Tibial nerve (tissue), 4 donors: Measurements from ENCODE around the gene MS4A2.
"Not testable (repeated sequence)": the region's sequence is repeated elsewhere in the genome, so short reads cannot be mapped to it uniquely, and the experiment has no call there.

Experiments used
- EP300 ChIP-seq, 2 donors: sonication (generic); formaldehyde crosslinking; IDR thresholded peaks; one replicate each; pipeline ENCODE4 v1.6.1; 2017; ENCODE audit warnings: antibody characterized with exemption in 2 of 2, mild to moderate bottlenecking in 1 of 2
- POLR2A ChIP-seq, 2 donors: fragments of 450-650 bp; IDR thresholded peaks; one replicate each; pipeline ENCODE4 v1.6.1; 2017; ENCODE audit warnings: antibody characterized with exemption in 2 of 2, mild to moderate bottlenecking in 2 of 2, moderate library complexity in 2 of 2
- TF ChIP-seq, protein P1 (sequence below), 5 experiments: fragments of 200-600 bp in 3 of 5; fragments of 450-650 bp in 2 of 5; sonication (generic) in 3 of 5; IDR thresholded peaks; one replicate each; pipeline ENCODE4 v1.5.1; 2016 to 2019; ENCODE audit warnings: antibody characterized with exemption in 5 of 5, mild to moderate bottlenecking in 3 of 5, moderate library complexity in 2 of 5

DNA sequence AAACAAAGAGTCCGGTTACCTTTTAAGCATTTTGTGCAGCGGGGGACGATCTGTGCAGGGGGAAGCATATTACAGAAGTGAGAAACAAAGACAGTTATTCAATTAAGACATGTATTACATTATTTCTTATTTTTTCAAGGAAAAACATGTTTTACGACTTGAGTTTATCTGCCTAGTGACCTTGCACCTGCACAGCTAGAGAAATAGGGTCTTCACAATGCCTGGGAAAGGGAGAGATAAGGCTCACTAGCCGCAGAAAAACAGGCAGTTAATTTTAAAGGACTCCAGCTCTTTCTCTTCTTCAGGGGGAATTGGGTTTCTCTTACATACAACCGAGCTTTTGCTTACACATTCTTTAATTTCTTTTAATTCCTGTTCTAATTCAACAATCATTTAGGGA lies 16.8 kb upstream of the MS4A2 start:
- TF ChIP-seq, protein P1, sequence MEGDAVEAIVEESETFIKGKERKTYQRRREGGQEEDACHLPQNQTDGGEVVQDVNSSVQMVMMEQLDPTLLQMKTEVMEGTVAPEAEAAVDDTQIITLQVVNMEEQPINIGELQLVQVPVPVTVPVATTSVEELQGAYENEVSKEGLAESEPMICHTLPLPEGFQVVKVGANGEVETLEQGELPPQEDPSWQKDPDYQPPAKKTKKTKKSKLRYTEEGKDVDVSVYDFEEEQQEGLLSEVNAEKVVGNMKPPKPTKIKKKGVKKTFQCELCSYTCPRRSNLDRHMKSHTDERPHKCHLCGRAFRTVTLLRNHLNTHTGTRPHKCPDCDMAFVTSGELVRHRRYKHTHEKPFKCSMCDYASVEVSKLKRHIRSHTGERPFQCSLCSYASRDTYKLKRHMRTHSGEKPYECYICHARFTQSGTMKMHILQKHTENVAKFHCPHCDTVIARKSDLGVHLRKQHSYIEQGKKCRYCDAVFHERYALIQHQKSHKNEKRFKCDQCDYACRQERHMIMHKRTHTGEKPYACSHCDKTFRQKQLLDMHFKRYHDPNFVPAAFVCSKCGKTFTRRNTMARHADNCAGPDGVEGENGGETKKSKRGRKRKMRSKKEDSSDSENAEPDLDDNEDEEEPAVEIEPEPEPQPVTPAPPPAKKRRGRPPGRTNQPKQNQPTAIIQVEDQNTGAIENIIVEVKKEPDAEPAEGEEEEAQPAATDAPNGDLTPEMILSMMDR (IDR thresholded peaks at IDR 0.05), result not testable (repeated sequence)
- TF ChIP-seq POLR2A, EP300 (IDR thresholded peaks at IDR 0.05): not testable (repeated sequence)
